Neural crest cell (in vitro differentiated cells): ENCODE measurements around the gene XYLT1. TPM values are rescaled to one million over a fixed set of nuclear protein-coding genes. Genes with fewer than 3 reads are reported as not detected.

ENCODE experiments used
- DNase-seq: peaks from one replicate; pipeline ENCODE4 v3.0.0; 2021; ENCODE audit warnings: low read depth, mixed read lengths, low spot score
- H3K27ac Mint-ChIP-seq: one replicate; pipeline ENCODE4 v1.8.0; 2021; ENCODE audit warnings: mild to moderate bottlenecking, mixed read lengths; ENCODE audit not compliant: unreplicated experiment
- H3K27me3 Mint-ChIP-seq: 2 replicates; pipeline ENCODE4 v1.8.0; 2021; ENCODE audit warnings: low read depth, mild to moderate bottlenecking, mixed read lengths
- H3K36me3 Mint-ChIP-seq: 2 replicates; pipeline ENCODE4 v1.8.0; 2021; ENCODE audit warnings: low read depth, mild to moderate bottlenecking, mixed read lengths
- H3K4me1 Mint-ChIP-seq: 2 replicates; pipeline ENCODE4 v1.8.0; 2021; ENCODE audit warnings: mixed read lengths
- H3K4me3 Mint-ChIP-seq: one replicate; pipeline ENCODE4 v1.8.0; 2021; ENCODE audit warnings: mild to moderate bottlenecking, mixed read lengths
- H3K9me3 Mint-ChIP-seq: 2 replicates; pipeline ENCODE4 v1.8.0; 2021; ENCODE audit warnings: mixed read lengths
- total RNA-seq: library from RNA; stranded (reverse); gene quantifications from 2 replicates; pipeline ENCODE4 v1.2.1, GENCODE V29; 2021
- TF ChIP-seq, protein P1 (sequence below): fragments of 200-600 bp; sonication (generic); conservative IDR thresholded peaks from 2 replicates; pipeline ENCODE4 v1.5.0; 2021; ENCODE audit warnings: antibody characterized with exemption, mild to moderate bottlenecking

XYLT1 gene
- total RNA-seq, 1 donor from 2014 or later: 15.0 TPM

DNA sequence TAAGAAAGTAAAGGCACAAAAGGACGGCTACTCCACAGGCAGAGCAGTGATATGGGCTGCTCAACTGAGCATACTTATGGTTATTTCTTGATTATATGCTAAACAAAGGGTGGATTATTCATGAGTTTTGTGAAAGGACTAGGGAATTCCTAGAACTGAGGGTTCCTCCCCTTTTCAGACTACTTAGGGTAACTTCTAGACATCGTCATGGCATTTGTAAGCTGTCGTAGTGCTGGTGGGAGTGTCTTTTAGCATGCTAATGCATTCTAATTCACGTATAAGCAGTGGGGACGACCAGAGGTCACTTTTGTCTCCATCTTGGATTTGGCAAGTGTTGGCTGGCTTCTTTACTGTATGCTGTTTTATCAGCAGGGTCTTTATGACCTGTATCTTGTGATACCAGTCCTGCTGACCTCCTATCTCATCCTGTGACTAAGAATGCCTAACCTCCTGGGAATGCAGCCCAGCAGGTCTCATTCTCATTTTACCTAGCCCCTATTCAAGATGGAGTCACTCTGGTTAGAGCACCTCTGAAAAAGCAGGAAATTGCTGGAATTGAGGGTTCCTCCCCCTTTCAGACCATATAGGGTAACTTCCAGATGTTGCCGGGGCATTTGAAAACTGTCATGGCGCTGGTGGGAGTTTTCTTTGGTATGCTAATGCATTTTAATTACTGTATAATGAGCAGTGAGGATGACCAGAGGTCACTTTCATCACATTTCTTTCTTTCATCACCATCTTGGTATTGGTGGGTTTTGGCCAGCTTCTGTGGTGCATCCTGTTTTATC lies 388.5 kb downstream of the XYLT1 start:
- no peaks in the 10 kb centered on the region for H3K36me3 Mint-ChIP-seq
- DNase-seq: no peak
- peaks cover 38% of the 10 kb centered on the region for H3K4me1 Mint-ChIP-seq
- no peak overlapping the region for H3K4me3 Mint-ChIP-seq
- H3K27me3 Mint-ChIP-seq: peaks cover 11% of the 10 kb centered on the region
- peaks cover 9% of the 10 kb centered on the region for H3K9me3 Mint-ChIP-seq
- TF ChIP-seq, protein P1, sequence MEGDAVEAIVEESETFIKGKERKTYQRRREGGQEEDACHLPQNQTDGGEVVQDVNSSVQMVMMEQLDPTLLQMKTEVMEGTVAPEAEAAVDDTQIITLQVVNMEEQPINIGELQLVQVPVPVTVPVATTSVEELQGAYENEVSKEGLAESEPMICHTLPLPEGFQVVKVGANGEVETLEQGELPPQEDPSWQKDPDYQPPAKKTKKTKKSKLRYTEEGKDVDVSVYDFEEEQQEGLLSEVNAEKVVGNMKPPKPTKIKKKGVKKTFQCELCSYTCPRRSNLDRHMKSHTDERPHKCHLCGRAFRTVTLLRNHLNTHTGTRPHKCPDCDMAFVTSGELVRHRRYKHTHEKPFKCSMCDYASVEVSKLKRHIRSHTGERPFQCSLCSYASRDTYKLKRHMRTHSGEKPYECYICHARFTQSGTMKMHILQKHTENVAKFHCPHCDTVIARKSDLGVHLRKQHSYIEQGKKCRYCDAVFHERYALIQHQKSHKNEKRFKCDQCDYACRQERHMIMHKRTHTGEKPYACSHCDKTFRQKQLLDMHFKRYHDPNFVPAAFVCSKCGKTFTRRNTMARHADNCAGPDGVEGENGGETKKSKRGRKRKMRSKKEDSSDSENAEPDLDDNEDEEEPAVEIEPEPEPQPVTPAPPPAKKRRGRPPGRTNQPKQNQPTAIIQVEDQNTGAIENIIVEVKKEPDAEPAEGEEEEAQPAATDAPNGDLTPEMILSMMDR: no peak
- no peak overlapping the region for H3K27ac Mint-ChIP-seq

- H3K9me3 Mint-ChIP-seq: peaks cover 5% of the 10 kb centered on the region
- H3K27me3 Mint-ChIP-seq: peaks cover 11% of the 10 kb centered on the region
- TF ChIP-seq, protein P1: no peak
- H3K4me3 Mint-ChIP-seq: no peak overlapping the region
- H3K4me1 Mint-ChIP-seq: peaks cover 27% of the 10 kb centered on the region
- no peak overlapping the region for H3K27ac Mint-ChIP-seq
- no peak for DNase-seq
- H3K36me3 Mint-ChIP-seq: no peaks in the 10 kb centered on the region
Observed at GRCh38 chr16:17080105-17080504, 390.7 kb downstream of the XYLT1 start.

GRCh38 chr16:17078931-17079631 lies 391.7 kb downstream of the XYLT1 start:
- H3K9me3 Mint-ChIP-seq: peaks cover 3% of the 10 kb centered on the region
- H3K36me3 Mint-ChIP-seq: no peaks in the 10 kb centered on the region
- no peak for DNase-seq
- peaks cover 22% of the 10 kb centered on the region for H3K4me1 Mint-ChIP-seq
- TF ChIP-seq, protein P1: no peak
- H3K4me3 Mint-ChIP-seq: no peak overlapping the region
- H3K27me3 Mint-ChIP-seq: peaks cover 11% of the 10 kb centered on the region
- no peak overlapping the region for H3K27ac Mint-ChIP-seq

DNA sequence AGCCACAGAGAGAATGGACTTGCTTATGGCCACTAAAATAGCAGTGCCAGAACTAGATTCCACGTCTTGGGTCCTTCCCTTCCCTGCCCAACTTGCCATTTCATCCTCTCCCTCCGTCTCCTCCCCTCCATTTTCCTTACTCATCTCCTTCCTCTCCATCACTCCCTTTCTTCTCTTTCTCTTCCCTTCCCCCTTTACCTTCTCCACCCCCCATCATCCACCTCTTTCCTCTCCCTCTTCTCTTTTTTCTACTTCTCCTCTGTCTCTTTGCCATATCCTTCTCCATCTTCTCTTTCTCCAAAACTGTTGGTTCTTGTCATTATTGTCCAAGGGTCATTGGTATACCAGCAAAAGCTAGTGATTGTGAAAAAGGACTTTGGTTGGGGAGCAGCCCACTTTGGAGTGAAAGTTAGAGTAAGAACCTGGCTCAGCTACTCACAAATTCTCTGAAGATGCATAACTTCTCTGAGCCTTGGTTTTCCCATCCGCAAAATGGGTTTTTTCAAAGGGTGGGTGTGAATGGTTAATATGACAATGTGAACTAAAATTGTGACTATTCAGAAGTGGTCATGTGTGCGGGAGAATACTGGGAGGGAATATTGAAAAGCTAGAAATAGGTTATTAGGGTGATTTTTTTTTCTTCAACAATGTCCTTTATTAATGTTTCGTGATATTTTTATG lies 393.8 kb downstream of the XYLT1 start:
- H3K36me3 Mint-ChIP-seq: no peaks in the 10 kb centered on the region
- no peak overlapping the region for H3K4me3 Mint-ChIP-seq
- peaks cover 7% of the 10 kb centered on the region for H3K4me1 Mint-ChIP-seq
- peaks cover 2% of the 10 kb centered on the region for H3K9me3 Mint-ChIP-seq
- DNase-seq: no peak
- peaks cover 23% of the 10 kb centered on the region for H3K27me3 Mint-ChIP-seq
- TF ChIP-seq, protein P1: no peak
- no peak overlapping the region for H3K27ac Mint-ChIP-seq

- TF ChIP-seq, protein P1: no peak
- DNase-seq: no peak
- Mint-ChIP-seq H3K27me3 (peaks cover 23% of the 10 kb centered on the region), H3K4me3 (no peak overlapping the region), H3K36me3 (no peaks in the 10 kb centered on the region), H3K27ac (no peak overlapping the region), H3K9me3 (peaks cover 2% of the 10 kb centered on the region), H3K4me1 (peaks cover 8% of the 10 kb centered on the region)
Observed at GRCh38 chr16:17076092-17076754, 394.5 kb downstream of the XYLT1 start.
